ENCODE data around the gene MAEL.

MAEL gene

GRCh38 chr1:166980818-166981217 is 8.3 kb upstream of the MAEL start:
- Mint-ChIP-seq H3K4me1 (peaks cover 7% of the 10 kb centered on the region), H3K9me3 (no peaks in the 10 kb centered on the region), H3K27me3 (ENCODE audit: low read depth, poor library complexity) (peaks cover 46% of the 10 kb centered on the region), H3K27ac (no peak overlapping the region), H3K4me3 (no peak overlapping the region), H3K36me3 (ENCODE audit: low read depth) (no peaks in the 10 kb centered on the region)
- TF ChIP-seq CTCF (IDR thresholded peaks at IDR 0.05) = no peak
- DNase-seq = no peak

- H3K9me3 Mint-ChIP-seq = no peaks in the 10 kb centered on the region
- no peak for TF ChIP-seq CTCF (IDR thresholded peaks at IDR 0.05)
- no peak overlapping the region for H3K4me3 Mint-ChIP-seq
- H3K4me1 Mint-ChIP-seq = no peaks in the 10 kb centered on the region
- DNase-seq = no peak
- H3K36me3 Mint-ChIP-seq (ENCODE audit: low read depth) = no peaks in the 10 kb centered on the region
- H3K27ac Mint-ChIP-seq = no peak overlapping the region
- peaks cover 41% of the 10 kb centered on the region for H3K27me3 Mint-ChIP-seq (ENCODE audit: low read depth, poor library complexity)
Observed at GRCh38 chr1:166981589-166981988, 7.5 kb upstream of the MAEL start.

- Mint-ChIP-seq H3K4me1 (no peaks in the 10 kb centered on the region), H3K9me3 (peaks cover 7% of the 10 kb centered on the region), H3K27ac (no peak overlapping the region), H3K27me3 (ENCODE audit: low read depth, poor library complexity) (no peaks in the 10 kb centered on the region), H3K36me3 (ENCODE audit: low read depth) (no peaks in the 10 kb centered on the region), H3K4me3 (no peak overlapping the region)
- TF ChIP-seq CTCF (IDR thresholded peaks at IDR 0.05) = no peak
- DNase-seq = no peak
Observed at GRCh38 chr1:166999075-166999474, 10.0 kb downstream of the MAEL start.

GRCh38 chr1:166999500-167000055 is 10.5 kb downstream of the MAEL start:
- Mint-ChIP-seq H3K9me3 (peaks cover 7% of the 10 kb centered on the region), H3K4me1 (no peaks in the 10 kb centered on the region), H3K4me3 (no peak overlapping the region), H3K27me3 (ENCODE audit: low read depth, poor library complexity) (no peaks in the 10 kb centered on the region), H3K36me3 (ENCODE audit: low read depth) (no peaks in the 10 kb centered on the region), H3K27ac (no peak overlapping the region)
- DNase-seq = no peak
- TF ChIP-seq CTCF (IDR thresholded peaks at IDR 0.05) = no peak

- no peak for TF ChIP-seq CTCF (IDR thresholded peaks at IDR 0.05)
- Mint-ChIP-seq H3K4me3 (no peak overlapping the region), H3K27me3 (ENCODE audit: low read depth, poor library complexity) (no peaks in the 10 kb centered on the region), H3K27ac (no peak overlapping the region), H3K4me1 (no peaks in the 10 kb centered on the region), H3K36me3 (ENCODE audit: low read depth) (no peaks in the 10 kb centered on the region), H3K9me3 (peaks cover 7% of the 10 kb centered on the region)
- DNase-seq = no peak
Observed at GRCh38 chr1:167000546-167000945, 11.5 kb downstream of the MAEL start.

GRCh38 chr1:167002354-167002753 is 13.3 kb downstream of the MAEL start:
- no peak for TF ChIP-seq CTCF (IDR thresholded peaks at IDR 0.05)
- Mint-ChIP-seq H3K9me3 (peaks cover 7% of the 10 kb centered on the region), H3K36me3 (ENCODE audit: low read depth) (no peaks in the 10 kb centered on the region), H3K27me3 (ENCODE audit: low read depth, poor library complexity) (no peaks in the 10 kb centered on the region), H3K4me1 (no peaks in the 10 kb centered on the region), H3K27ac (no peak overlapping the region), H3K4me3 (no peak overlapping the region)
- DNase-seq = no peak
